ENCODE measurements around the gene UGP2.

DNA sequence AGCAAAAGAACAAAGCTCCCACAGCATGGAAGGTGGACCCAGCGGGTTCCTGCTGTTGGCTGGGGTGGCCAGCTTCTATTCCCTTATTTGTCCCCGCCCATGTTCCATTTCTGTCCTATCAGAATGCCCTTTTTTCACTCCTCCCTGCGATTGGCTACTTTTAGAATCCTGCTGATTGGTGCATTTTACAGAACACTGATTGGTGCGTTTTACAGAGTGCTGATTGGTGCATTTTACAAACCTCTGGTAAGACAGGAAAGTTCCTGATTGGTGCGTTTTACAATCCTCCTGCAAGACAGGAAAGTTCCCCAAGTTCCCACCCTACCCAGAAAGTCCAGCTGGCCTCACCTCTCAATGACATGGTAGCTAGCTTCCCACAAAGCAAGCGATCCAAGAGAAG, 40.2 kb upstream of the UGP2 start:
- no peak for TF ChIP-seq POLR2A (IDR thresholded peaks at IDR 0.05; ENCODE audit: low read depth, low read length)
- TF ChIP-seq POLR2AphosphoS5 (IDR thresholded peaks at IDR 0.05; ENCODE audit: low read depth, low read length) = no peak
- TF ChIP-seq SPI1 (IDR thresholded peaks at IDR 0.05; ENCODE audit: low read depth, low read length) = no peak
- TF ChIP-seq TAF1 (IDR thresholded peaks at IDR 0.05; ENCODE audit: low read depth, low read length) = no peak
- TF ChIP-seq POU2F2 (IDR thresholded peaks at IDR 0.05; ENCODE audit: low read depth, low read length) = no peak
